ENCODE data around the gene TAF5L. TPM values are rescaled to one million over a fixed set of nuclear protein-coding genes. Genes with fewer than 3 reads are reported as not detected.
"Not testable (repeated sequence)": the region's sequence is repeated elsewhere in the genome, so short reads cannot be mapped to it uniquely, and the experiment has no call there.

The TAF5L gene
- total RNA-seq, 2 experiments from 2014 or later, result 30.3 to 32.9 TPM

GRCh38 chr1:229596925-229597699 is 28.8 kb downstream of the TAF5L start:
- Histone ChIP-seq H3K27ac (ENCODE audit: low read depth, low read length, poor library complexity, severe bottlenecking) (no peak overlapping the region), H3K4me2 (ENCODE audit: low read length) (no peak overlapping the region), H4K20me1 (ENCODE audit: insufficient read depth, low read length) (no peaks in the 10 kb centered on the region; the same call in 1 of the 2 replicates), H3K4me1 (ENCODE audit: insufficient read depth, low read length, poor library complexity, severe bottlenecking) (no peaks in the 10 kb centered on the region), H3K36me3 (ENCODE audit: insufficient read depth, low read length) (peaks cover 72% of the 10 kb centered on the region), H3K4me3 (ENCODE audit: low read depth, low read length, poor library complexity, severe bottlenecking) (no peak overlapping the region), H3K79me2 (ENCODE audit: insufficient read depth, low read depth, low read length) (peaks cover 23% of the 10 kb centered on the region; the same call in 1 of the 2 replicates), H3K9me3 (ENCODE audit: low read length) (no peaks in the 10 kb centered on the region), H2AFZ (ENCODE audit: low read length) (no peak overlapping the region), H3K9me2 (ENCODE audit: insufficient read depth, low read length) (no peaks in the 10 kb centered on the region)
- ChIA-PET CTCF (ENCODE audit: unreplicated experiment) (interaction anchor here (0.6 kb wide), 1 partner anchor 607 kb away, joined by 3 read pairs; no protein-coding TSS in a partner anchor), POLR2A (interaction anchor here (0.7 to 1.6 kb wide), 2 partner anchors 18 to 33 kb away, joined by 3 to 4 read pairs; no protein-coding TSS in a partner anchor)
- DNase-seq (ENCODE audit: low spot score), result no peak
- BruUV-seq (replicated peaks), result no TSS peak
- intact Hi-C loops (cut with micrococcal nuclease; ENCODE audit: unreplicated experiment), result no loop called here
- TF ChIP-seq CTCF (conservative IDR thresholded peaks at IDR 0.05; ENCODE audit: low read length) (no peak), EZH2phosphoT487 (IDR thresholded peaks at IDR 0.05; ENCODE audit: borderline replicate concordance, low read depth, low read length) (no peak)

GRCh38 chr1:229595876-229596275 is 30.0 kb downstream of the TAF5L start:
- POLR2A ChIA-PET, result interaction anchor here (0.8 to 1.6 kb wide), 2 partner anchors 19 to 28 kb away, joined by 4 read pairs; no protein-coding TSS in a partner anchor
- H4K20me1 ChIP-seq (ENCODE audit: insufficient read depth, low read length); H3K9me2 ChIP-seq (ENCODE audit: insufficient read depth, low read length); H3K4me2 ChIP-seq (ENCODE audit: low read length); CTCF ChIA-PET (ENCODE audit: unreplicated experiment); BruUV-seq (replicated peaks); intact Hi-C loops (cut with micrococcal nuclease; ENCODE audit: unreplicated experiment); H3K4me1 ChIP-seq (ENCODE audit: insufficient read depth, low read length, poor library complexity, severe bottlenecking); H3K4me3 ChIP-seq (ENCODE audit: low read depth, low read length, poor library complexity, severe bottlenecking); H3K9me3 ChIP-seq (ENCODE audit: low read length); DNase-seq (ENCODE audit: low spot score); H3K27ac ChIP-seq (ENCODE audit: low read depth, low read length, poor library complexity, severe bottlenecking); H2AFZ ChIP-seq (ENCODE audit: low read length): not testable (repeated sequence)
- Histone ChIP-seq H3K36me3 (ENCODE audit: insufficient read depth, low read length) (peaks cover 66% of the 10 kb centered on the region), H3K79me2 (ENCODE audit: insufficient read depth, low read depth, low read length) (peaks cover 18% of the 10 kb centered on the region; the same call in 1 of the 2 replicates)

- no peak overlapping the region for H3K4me3 ChIP-seq (ENCODE audit: low read depth, low read length, poor library complexity, severe bottlenecking)
- ChIA-PET CTCF (ENCODE audit: unreplicated experiment) (no interaction called here), POLR2A (interaction anchor here (0.7 kb wide), 3 partner anchors 22 to 1154 kb away, joined by 3 read pairs; no protein-coding TSS in a partner anchor)
- H3K9me2 ChIP-seq (ENCODE audit: insufficient read depth, low read length), result no peaks in the 10 kb centered on the region
- H3K79me2 ChIP-seq (ENCODE audit: insufficient read depth, low read depth, low read length), result peaks cover 4% of the 10 kb centered on the region; the same call in 1 of the 2 replicates
- no TSS peak for BruUV-seq (replicated peaks)
- peaks cover 52% of the 10 kb centered on the region for H3K36me3 ChIP-seq (ENCODE audit: insufficient read depth, low read length)
- intact Hi-C loops (cut with micrococcal nuclease; ENCODE audit: unreplicated experiment), result no loop called here
- DNase-seq (ENCODE audit: low spot score), result no peak
- no peaks in the 10 kb centered on the region for H3K9me3 ChIP-seq (ENCODE audit: low read length)
- no peaks in the 10 kb centered on the region for H3K4me1 ChIP-seq (ENCODE audit: insufficient read depth, low read length, poor library complexity, severe bottlenecking)
- H3K27ac ChIP-seq (ENCODE audit: low read depth, low read length, poor library complexity, severe bottlenecking), result no peak overlapping the region
- H3K4me2 ChIP-seq (ENCODE audit: low read length), result no peak overlapping the region
- no peak overlapping the region for H2AFZ ChIP-seq (ENCODE audit: low read length)
- H4K20me1 ChIP-seq (ENCODE audit: insufficient read depth, low read length), result no peaks in the 10 kb centered on the region; the same call in 1 of the 2 replicates
- TF ChIP-seq EZH2phosphoT487 (IDR thresholded peaks at IDR 0.05; ENCODE audit: borderline replicate concordance, low read depth, low read length), result no peak
- TF ChIP-seq CTCF (conservative IDR thresholded peaks at IDR 0.05; ENCODE audit: low read length), result no peak
Observed at GRCh38 chr1:229594227-229595008, 31.5 kb downstream of the TAF5L start.
